GM12865 (cell line): ENCODE results near the gene PTPRK.

Source experiments
- DNase-seq: peaks from one replicate; pipeline ENCODE4 v3.0.0; 2010; ENCODE audit warnings: low read depth
- H3K4me3 ChIP-seq: 2 replicates; pipeline ENCODE4 v1.5.1; 2011; ENCODE audit warnings: mild to moderate bottlenecking, low read depth, low read length, control low read depth
- CTCF ChIP-seq: IDR thresholded peaks from 2 replicates; pipeline ENCODE4 v1.5.1; 2011; ENCODE audit warnings: low read length, control low read depth, low read depth, inconsistent platforms; ENCODE audit not compliant: insufficient read depth; ENCODE audit errors: missing control alignments

PTPRK gene

GRCh38 chr6:128474481-128474880 lies 45.9 kb downstream of the PTPRK start:
- DNase-seq: no peak
- TF ChIP-seq CTCF: no peak
- no peak overlapping the region for H3K4me3 ChIP-seq

GRCh38 chr6:128471907-128472306 lies 48.5 kb downstream of the PTPRK start:
- no peak for DNase-seq
- TF ChIP-seq CTCF: no peak
- no peak overlapping the region for H3K4me3 ChIP-seq

GRCh38 chr6:128465368-128466343 lies 54.7 kb downstream of the PTPRK start:
- no peak for TF ChIP-seq CTCF
- no peak overlapping the region for H3K4me3 ChIP-seq
- DNase-seq: no peak

- no peak for DNase-seq
- H3K4me3 ChIP-seq: no peak overlapping the region
- no peak for TF ChIP-seq CTCF
Observed at GRCh38 chr6:128464790-128465189, 55.6 kb downstream of the PTPRK start.

GRCh38 chr6:128463942-128464341 lies 56.5 kb downstream of the PTPRK start:
- no peak for DNase-seq
- no peak for TF ChIP-seq CTCF
- no peak overlapping the region for H3K4me3 ChIP-seq

GRCh38 chr6:128461501-128461900 lies 58.9 kb downstream of the PTPRK start:
- no peak overlapping the region for H3K4me3 ChIP-seq
- no peak for DNase-seq
- no peak for TF ChIP-seq CTCF
